OCI-LY3 (cell line): ENCODE results near the gene SPTBN2.
A peak's percentile ranks its signal among the peaks of the same experiment; 100 is the strongest.

Source experiments
- H2AFZ ChIP-seq: fragments of 200-600, 300-600 bp; shearing (Covaris generic); 2 replicates; pipeline ENCODE4 v1.6.0; 2014; ENCODE audit warnings: antibody characterized with exemption, low read depth, low read length
- H3K27ac ChIP-seq: fragments of 200-600, 300-600 bp; sonication (generic); 2 replicates; pipeline ENCODE4 v1.5.1; 2014; ENCODE audit warnings: mild to moderate bottlenecking, low read length, moderate library complexity, mixed read lengths
- H3K27me3 ChIP-seq: fragments of 200-600, 300-600 bp; sonication (generic); 2 replicates; pipeline ENCODE4 v1.6.1; 2014; ENCODE audit warnings: low read depth, low read length, mixed read lengths
- H3K36me3 ChIP-seq: fragments of 200-600, 300-600 bp; sonication (generic); replicated peaks from 2 replicates; pipeline ENCODE3; 2014; ENCODE audit warnings: low read depth, low read length, mixed read lengths
- H3K4me1 ChIP-seq: fragments of 300-600, 200-600 bp; sonication (generic); 2 replicates; pipeline ENCODE4 v1.6.1; 2014; ENCODE audit warnings: low read length, mixed read lengths
- H3K4me2 ChIP-seq: fragments of 200-600, 300-600 bp; sonication (generic); 2 replicates; pipeline ENCODE4 v1.6.1; 2014; ENCODE audit warnings: low read length, mixed read lengths
- H3K4me3 ChIP-seq: fragments of 300-600, 200-600 bp; sonication (generic); 2 replicates; pipeline ENCODE4 v1.5.1; 2014; ENCODE audit warnings: antibody characterized with exemption, mild to moderate bottlenecking, low read length, moderate library complexity
- H3K79me2 ChIP-seq: fragments of 300-600, 200-600 bp; shearing (Covaris generic); 2 replicates; pipeline ENCODE4 v1.6.1; 2014; ENCODE audit warnings: mild to moderate bottlenecking, low read length, mixed read lengths
- H3K9ac ChIP-seq: fragments of 300-600, 200-600 bp; shearing (Covaris generic); 2 replicates; pipeline ENCODE4 v1.6.0; 2014; ENCODE audit warnings: mild to moderate bottlenecking, low read length, moderate library complexity
- H3K9me3 ChIP-seq: fragments of 200-600, 300-600 bp; shearing (Covaris generic); 2 replicates; pipeline ENCODE4 v1.6.1; 2014; ENCODE audit warnings: low read length, mixed read lengths; ENCODE audit not compliant: insufficient read depth
- H4K20me1 ChIP-seq: fragments of 200-600, 300-600 bp; sonication (generic); 2 replicates; pipeline ENCODE4 v1.6.1; 2016; ENCODE audit warnings: low read length, mixed read lengths; ENCODE audit not compliant: insufficient read depth
- EZH2phosphoT487 ChIP-seq: fragments of 200-600 bp; shearing (Covaris generic); IDR thresholded peaks from 2 replicates; pipeline ENCODE4 v1.6.1; 2018; ENCODE audit warnings: antibody characterized with exemption, mixed run types, low read depth
- TF ChIP-seq, protein P1 (sequence below): fragments of 200-600, 300-600 bp; sonication (generic); IDR thresholded peaks from 2 replicates; pipeline ENCODE4 v1.5.1; 2014; ENCODE audit warnings: antibody characterized with exemption, low read length, low read depth

Gene SPTBN2

DNA sequence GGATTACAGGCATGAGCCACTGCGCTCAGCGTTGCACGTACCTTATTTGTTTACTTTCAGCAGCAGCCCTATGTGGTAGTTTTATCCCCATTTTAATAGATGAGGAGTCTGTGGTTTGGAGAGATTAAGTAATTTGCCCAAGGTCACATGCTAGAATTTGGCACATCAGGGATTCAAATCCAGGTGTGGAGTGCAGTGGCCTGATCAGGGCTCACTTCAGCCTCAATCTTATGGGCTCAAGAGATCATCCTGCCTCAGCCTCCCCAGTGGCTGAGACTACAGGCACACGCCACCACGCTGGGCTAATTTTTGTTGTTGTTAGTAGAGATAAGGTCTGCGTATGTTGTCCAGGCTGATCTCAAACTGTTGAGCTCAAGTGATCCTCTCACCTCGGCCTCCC lies 18.5 kb upstream of the SPTBN2 start:
- H3K27me3 ChIP-seq: no peaks in the 10 kb centered on the region
- H3K9me3 ChIP-seq: no peaks in the 10 kb centered on the region
- H3K36me3 ChIP-seq: peaks cover 6% of the 10 kb centered on the region
- no peak overlapping the region for H3K4me3 ChIP-seq
- H3K9ac ChIP-seq: no peak overlapping the region
- peaks cover 13% of the 10 kb centered on the region for H3K79me2 ChIP-seq
- no peak overlapping the region for H3K27ac ChIP-seq
- no peak overlapping the region for H3K4me2 ChIP-seq
- H2AFZ ChIP-seq: no peak overlapping the region
- no peaks in the 10 kb centered on the region for H4K20me1 ChIP-seq
- peaks cover 18% of the 10 kb centered on the region for H3K4me1 ChIP-seq
- TF ChIP-seq, protein P1, sequence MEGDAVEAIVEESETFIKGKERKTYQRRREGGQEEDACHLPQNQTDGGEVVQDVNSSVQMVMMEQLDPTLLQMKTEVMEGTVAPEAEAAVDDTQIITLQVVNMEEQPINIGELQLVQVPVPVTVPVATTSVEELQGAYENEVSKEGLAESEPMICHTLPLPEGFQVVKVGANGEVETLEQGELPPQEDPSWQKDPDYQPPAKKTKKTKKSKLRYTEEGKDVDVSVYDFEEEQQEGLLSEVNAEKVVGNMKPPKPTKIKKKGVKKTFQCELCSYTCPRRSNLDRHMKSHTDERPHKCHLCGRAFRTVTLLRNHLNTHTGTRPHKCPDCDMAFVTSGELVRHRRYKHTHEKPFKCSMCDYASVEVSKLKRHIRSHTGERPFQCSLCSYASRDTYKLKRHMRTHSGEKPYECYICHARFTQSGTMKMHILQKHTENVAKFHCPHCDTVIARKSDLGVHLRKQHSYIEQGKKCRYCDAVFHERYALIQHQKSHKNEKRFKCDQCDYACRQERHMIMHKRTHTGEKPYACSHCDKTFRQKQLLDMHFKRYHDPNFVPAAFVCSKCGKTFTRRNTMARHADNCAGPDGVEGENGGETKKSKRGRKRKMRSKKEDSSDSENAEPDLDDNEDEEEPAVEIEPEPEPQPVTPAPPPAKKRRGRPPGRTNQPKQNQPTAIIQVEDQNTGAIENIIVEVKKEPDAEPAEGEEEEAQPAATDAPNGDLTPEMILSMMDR: no peak
- TF ChIP-seq EZH2phosphoT487: no peak

DNA sequence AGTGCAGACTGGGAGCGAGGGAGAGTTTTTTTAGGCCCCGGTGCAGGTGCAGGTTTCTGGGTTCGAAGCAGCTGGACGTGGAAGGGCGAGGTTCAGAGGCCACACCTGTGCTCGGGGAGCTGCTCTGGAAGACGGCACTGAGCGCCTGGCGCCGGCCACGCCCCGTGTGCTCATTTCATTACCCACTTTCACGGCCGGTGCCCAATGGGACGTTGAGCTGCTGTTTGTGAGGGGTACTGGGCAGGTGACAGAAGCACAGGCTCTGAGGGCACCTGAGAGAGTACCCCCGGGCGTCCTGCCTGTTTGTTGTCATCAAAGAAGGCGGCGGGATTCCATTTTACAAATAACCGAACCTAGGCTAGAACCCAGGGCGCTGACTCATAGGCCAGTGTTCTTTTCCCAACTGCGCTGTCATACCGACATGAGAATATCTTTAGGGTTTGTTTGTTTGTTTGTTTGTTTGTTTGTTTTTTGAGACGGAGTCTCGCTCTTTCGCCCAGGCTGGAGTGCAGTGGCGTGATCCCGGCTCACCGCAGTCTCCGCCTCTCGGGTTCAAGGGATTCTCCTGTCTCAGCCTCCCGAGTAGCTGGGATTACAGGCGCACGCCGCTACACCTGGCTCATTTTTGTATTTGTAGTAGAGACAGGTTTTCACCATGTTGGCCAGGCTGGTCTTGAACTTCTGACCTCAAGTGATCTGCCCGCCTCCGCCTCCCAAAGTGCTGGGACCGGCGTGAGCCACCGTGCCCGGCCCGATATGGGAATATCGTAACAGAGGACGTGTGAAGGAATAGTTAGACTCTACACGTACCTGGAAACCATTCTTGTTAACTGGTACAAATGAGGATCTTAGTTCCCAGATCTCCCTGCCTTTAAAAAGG lies 16.6 kb upstream of the SPTBN2 start:
- Histone ChIP-seq H3K27me3 (no peaks in the 10 kb centered on the region), H4K20me1 (no peaks in the 10 kb centered on the region), H3K79me2 (peaks cover 13% of the 10 kb centered on the region), H2AFZ (no peak overlapping the region; the same call in 1 of the 2 replicates), H3K9me3 (peaks cover 14% of the 10 kb centered on the region), H3K36me3 (peaks cover 14% of the 10 kb centered on the region), H3K9ac (peak overlapping the region; percentile 68), H3K4me2 (peak overlapping the region; percentile 97), H3K4me3 (peak overlapping the region; percentile 80), H3K27ac (peak overlapping the region; percentile 44), H3K4me1 (peaks cover 18% of the 10 kb centered on the region)
- no peak for TF ChIP-seq EZH2phosphoT487
- TF ChIP-seq, protein P1: no peak

DNA sequence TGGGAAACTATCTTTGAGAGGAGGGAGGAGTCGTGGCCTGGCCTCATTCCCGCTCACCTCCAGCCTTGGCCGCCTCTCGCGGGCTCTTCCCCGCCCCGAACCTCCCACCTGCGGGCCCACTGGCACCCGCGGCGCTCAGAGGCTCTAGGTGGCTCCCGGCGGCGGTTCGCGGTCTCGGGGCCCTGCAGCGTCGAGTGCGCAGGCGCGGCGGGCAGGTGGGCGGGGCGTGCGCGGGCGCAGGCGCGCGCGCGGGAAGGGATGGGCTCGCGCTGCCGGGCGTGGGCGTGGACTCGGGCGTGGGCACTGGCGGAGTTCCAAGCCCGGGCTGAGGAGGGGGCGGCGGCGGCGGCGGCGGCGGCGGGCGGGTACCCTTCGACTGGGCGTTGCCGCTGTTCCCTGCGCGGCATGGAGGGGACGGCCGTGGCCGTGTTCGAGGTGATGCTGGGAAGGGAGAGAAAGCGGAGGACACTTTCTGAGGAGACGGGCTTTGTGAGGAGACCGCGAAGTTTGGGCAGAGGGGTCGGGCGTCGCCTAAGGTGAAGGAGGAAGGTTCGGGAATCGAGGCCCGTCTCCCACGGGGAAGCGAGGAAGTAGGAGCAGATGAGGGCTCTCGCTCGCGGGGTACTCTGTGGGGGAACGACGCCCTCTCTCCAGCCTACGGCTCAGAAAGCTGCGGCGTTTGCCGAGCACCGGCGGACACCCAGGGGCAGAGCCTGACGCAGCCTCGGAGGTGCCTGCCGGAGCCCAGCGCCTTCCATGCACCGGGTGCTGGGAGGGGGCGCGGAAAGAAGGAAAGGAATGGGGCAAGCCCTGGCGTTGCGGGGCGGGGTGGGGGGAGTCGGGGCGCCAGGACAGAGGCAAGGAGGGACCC lies 15.7 kb upstream of the SPTBN2 start:
- H3K9ac ChIP-seq: peak overlapping the region; percentile 91
- peaks cover 18% of the 10 kb centered on the region for H3K4me1 ChIP-seq
- peak overlapping the region; percentile 80 for H3K4me3 ChIP-seq
- no peak for TF ChIP-seq EZH2phosphoT487
- TF ChIP-seq, protein P1: no peak
- peaks cover 13% of the 10 kb centered on the region for H3K79me2 ChIP-seq
- peak overlapping the region; percentile 59 for H3K27ac ChIP-seq
- no peaks in the 10 kb centered on the region for H3K27me3 ChIP-seq
- peak overlapping the region; percentile 97 for H3K4me2 ChIP-seq
- H2AFZ ChIP-seq: peak overlapping the region; percentile 48
- H3K36me3 ChIP-seq: peaks cover 14% of the 10 kb centered on the region
- peaks cover 14% of the 10 kb centered on the region for H3K9me3 ChIP-seq
- no peaks in the 10 kb centered on the region for H4K20me1 ChIP-seq
